GM12878 (cell line): ENCODE data around the gene ADAMTS13. TPM values are rescaled to one million over a fixed set of nuclear protein-coding genes. Genes with fewer than 3 reads are reported as not detected.

ENCODE experiments used
- ATAC-seq: fragments of 200-7000 bp; cut with Tn5 transposase; 3 replicates; pipeline ENCODE4 v1.9.1; 2020; ENCODE audit warnings: mild to moderate bottlenecking, moderate library complexity
- BruUV-seq: library from RNA; stranded (reverse); fragments of 400-500 nt; replicated peaks from 2 replicates; lab custom pipeline; 2021; lab: Mats Ljungman, UMichigan
- CTCF ChIA-PET: fragments of 300-600 bp; sonication (Branson Sonifier 250); formaldehyde crosslinking; extraction: SDS; loops from one replicate; lab custom pipeline; 2021; ENCODE audit warnings: inconsistent platforms; lab: Yijun Ruan, JAX
- POLR2A ChIA-PET: fragments of 350-600 bp; formaldehyde crosslinking; extraction: SDS; loops from one replicate; lab custom pipeline; 2021; ENCODE audit warnings: inconsistent platforms; lab: Charles Lee
- RAD21 ChIA-PET: fragments of 300-600 bp; sonication (Branson Sonifier 250); formaldehyde crosslinking; loops from one replicate; lab custom pipeline; 2023; ENCODE audit warnings: antibody characterized with exemption; ENCODE audit not compliant: unreplicated experiment; lab: Charles Lee
- SMC1A ChIA-PET: fragments of 300-600 bp; sonication (Branson Sonifier 250); formaldehyde crosslinking; loops from one replicate; lab custom pipeline; 2023; ENCODE audit not compliant: unreplicated experiment, uncharacterized antibody; lab: Charles Lee
- DNase-seq: peaks from one replicate; pipeline ENCODE4 v3.0.0-alpha.2; 2011; ENCODE audit warnings: low read depth, low spot score
- FAIRE-seq: peaks from 3 replicates; lab custom pipeline; 2011; peaks lifted over from hg19 to GRCh38; lab: Jason Lieb, UNC
- H2AFZ ChIP-seq: 2 replicates; pipeline ENCODE4 v1.6.0; 2011; ENCODE audit warnings: low read depth, low read length, control low read depth; ENCODE audit not compliant: control insufficient read depth
- H3K27ac ChIP-seq: 2 replicates; pipeline ENCODE4 v1.5.1; 2011; ENCODE audit warnings: control low read depth; ENCODE audit not compliant: control insufficient read depth, insufficient read depth
- H3K27me3 ChIP-seq, 2 experiments: replicated peaks in 1 of 2; 2 replicates each; pipeline versions ENCODE4 v1.6.0 to v1.6.1; 2011; ENCODE audit warnings: low read length in 1 of 2; ENCODE audit not compliant: control insufficient read depth in 2 of 2, insufficient read depth in 2 of 2
- H3K36me3 ChIP-seq, 2 experiments: 2 replicates each; pipeline ENCODE4 v1.5.1; 2011; ENCODE audit warnings: low read length in 1 of 2; ENCODE audit not compliant: control insufficient read depth in 2 of 2, insufficient read depth in 2 of 2
- H3K4me1 ChIP-seq: 2 replicates; pipeline ENCODE4 v1.6.1; 2011; ENCODE audit warnings: mild to moderate bottlenecking, low read length, moderate library complexity, mixed read lengths; ENCODE audit not compliant: control insufficient read depth, insufficient read depth
- H3K4me2 ChIP-seq: 2 replicates; pipeline ENCODE4 v1.6.0; 2011; ENCODE audit warnings: control low read depth; ENCODE audit not compliant: control insufficient read depth, insufficient read depth
- H3K4me3 ChIP-seq: fragments of 200-600 bp; sonication (generic); 2 replicates; pipeline ENCODE4 v1.5.1; 2016
- H3K79me2 ChIP-seq: 2 replicates; pipeline ENCODE4 v1.6.0; 2011; ENCODE audit warnings: low read length; ENCODE audit not compliant: control insufficient read depth, insufficient read depth
- H3K9ac ChIP-seq: 2 replicates; pipeline ENCODE4 v1.8.0; 2011; ENCODE audit warnings: low read length, control low read depth, mixed read lengths; ENCODE audit not compliant: control insufficient read depth, insufficient read depth
- H3K9me3 ChIP-seq: replicated peaks from 3 replicates; pipeline ENCODE4 v1.5.1; 2011; ENCODE audit warnings: mild to moderate bottlenecking, low read length; ENCODE audit not compliant: control insufficient read depth, insufficient read depth
- H4K20me1 ChIP-seq: 2 replicates; pipeline ENCODE4 v1.6.0; 2011; ENCODE audit not compliant: control insufficient read depth, insufficient read depth
- ATF7 ChIP-seq: fragments of 450-650 bp; IDR thresholded peaks from 2 replicates; pipeline ENCODE4 v1.6.1; 2016; ENCODE audit warnings: low read depth, mild to moderate bottlenecking
- CREB1 ChIP-seq: IDR thresholded peaks from 2 replicates; pipeline ENCODE4 v1.6.1; 2012; ENCODE audit warnings: low read depth, mild to moderate bottlenecking, inconsistent platforms
- DPF2 ChIP-seq: fragments of 450-650 bp; IDR thresholded peaks from 2 replicates; pipeline ENCODE4 v1.6.1; 2017; ENCODE audit warnings: mild to moderate bottlenecking
- IKZF1 ChIP-seq: fragments of 450-650 bp; conservative IDR thresholded peaks from 2 replicates; pipeline ENCODE4 v1.6.1; 2017; ENCODE audit warnings: antibody characterized with exemption, mild to moderate bottlenecking
- POLR2A ChIP-seq: IDR thresholded peaks from 2 replicates; pipeline ENCODE4 v1.6.1; 2011; ENCODE audit warnings: low read depth, mild to moderate bottlenecking, low read length
- TARDBP ChIP-seq: IDR thresholded peaks from 2 replicates; pipeline ENCODE4 v1.6.1; 2016; ENCODE audit warnings: borderline replicate concordance
- WGBS: methylation state at CpG from one replicate; pipeline ENCODE4 v1.1.6; 2016; ENCODE audit warnings: low lambda C conversion rate; ENCODE audit not compliant: insufficient replicate concordance, insufficient coverage; ENCODE audit errors: missing lambda C conversion rate; 5-methylcytosine and 5-hydroxymethylcytosine counted together
- in situ Hi-C: fragments of 300-500 bp; cut with MboI; formaldehyde crosslinking; loops from 9 replicates; pipeline ENCODE4 v1.14.3; 2018; ENCODE audit warnings: mixed read lengths
- intact Hi-C: fragments of 100-400 bp; cut with micrococcal nuclease; formaldehyde crosslinking; loops from one replicate; pipeline ENCODE4 v1.14.2; 2022; ENCODE audit not compliant: unreplicated experiment
- polyA plus RNA-seq, 11 experiments: library from polyadenylated mRNA; depleted of rRNA in 4 of 11; unstranded in 6 of 11; stranded (reverse) in 5 of 11; fragments of >200 nt; fragmentation: Nextera tagmentation in 4 of 11; fragmentation: Illumina TruSeq in 1 of 11; extraction: Ambion mirVana in 4 of 11; extraction: Trizol in 1 of 11; gene quantifications; 1 replicate in 1 of 11; 2 replicates in 10 of 11; pipeline versions ENCODE4 v1.2.1 to v1.2.3, GENCODE V29; 2011 to 2016; ENCODE audit warnings: inconsistent platforms in 2 of 11, missing spikeins in 2 of 11, low read depth in 1 of 11
- total RNA-seq, 4 experiments: library from RNA; depleted of rRNA in 3 of 4; stranded (reverse); fragments of >200 nt in 3 of 4; fragmentation: Illumina TruSeq in 1 of 4; extraction: Trizol in 1 of 4; gene quantifications; 2 replicates each; pipeline versions ENCODE4 v1.2.1 to v1.2.3, GENCODE V29; 2013 to 2021

ADAMTS13 gene
- total and polyA plus RNA-seq, 10 of the 15 experiments (the other 5 are each of a cell fraction or from before 2014, with no cell fraction given), result 0.08 to 2.4 (median 0.28) TPM

GRCh38 chr9:133472753-133473378, 50.7 kb downstream of the ADAMTS13 start:
- H4K20me1 ChIP-seq, result peaks cover 3% of the 10 kb centered on the region; the same call in 1 of the 2 replicates
- peaks cover 20% of the 10 kb centered on the region for H3K79me2 ChIP-seq
- no peaks in the 10 kb centered on the region for H3K9me3 ChIP-seq
- over 99% methylated on average over 18 of the region's 19 CpGs for WGBS
- no peaks in the 10 kb centered on the region for H3K27me3 ChIP-seq
- in situ Hi-C loops, result no loop called here
- no peak overlapping the region for H3K9ac ChIP-seq
- H3K27ac ChIP-seq, result no peak overlapping the region
- SMC1A ChIA-PET, result no interaction called here
- RAD21 ChIA-PET, result no interaction called here
- POLR2A ChIA-PET, result no interaction called here
- TF ChIP-seq IKZF1, result no peak
- no peak for TF ChIP-seq TARDBP
- TF ChIP-seq ATF7, result no peak
- no peak for TF ChIP-seq CREB1
- H3K4me2 ChIP-seq, result no peak overlapping the region
- H3K36me3 ChIP-seq, result peaks cover 9 to 24% of the 10 kb centered on the region in 2 experiments; a peak in 3 of 4 replicates
- BruUV-seq, result no TSS peak
- H3K4me1 ChIP-seq, result peaks cover 15% of the 10 kb centered on the region
- CTCF ChIA-PET, result no interaction called here
- FAIRE-seq (no peak), DNase-seq (no peak), ATAC-seq (no peak)
- H3K4me3 ChIP-seq, result no peak overlapping the region
- intact Hi-C loops, result no loop called here
- no peak overlapping the region for H2AFZ ChIP-seq

DNA sequence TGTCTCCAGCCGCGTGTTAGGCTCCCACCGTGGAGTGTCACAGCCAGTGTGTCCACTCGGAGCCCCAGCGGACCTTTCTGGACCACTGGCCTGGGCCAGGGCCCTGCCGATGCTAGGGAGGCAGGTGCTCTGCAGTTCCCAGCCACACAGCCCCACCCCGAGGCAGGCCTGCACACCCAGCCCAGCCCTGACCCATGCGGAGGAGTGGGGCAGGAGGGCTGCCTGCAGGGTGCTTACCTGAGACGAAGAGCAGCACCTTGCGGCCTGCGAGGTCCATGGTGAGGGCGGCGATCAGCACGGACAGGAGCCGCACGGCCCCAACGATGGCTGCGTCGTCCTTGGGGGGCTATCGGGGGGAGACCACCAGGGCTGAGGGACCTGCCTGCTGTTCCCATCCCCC, 51.6 kb downstream of the ADAMTS13 start:
- H3K4me1 ChIP-seq, result peaks cover 15% of the 10 kb centered on the region
- H3K36me3 ChIP-seq, result peaks cover 9 to 24% of the 10 kb centered on the region in 2 experiments; a peak in 3 of 4 replicates
- ChIA-PET CTCF (no interaction called here), POLR2A (no interaction called here), SMC1A (no interaction called here), RAD21 (no interaction called here)
- no peak overlapping the region for H3K4me3 ChIP-seq
- no peak overlapping the region for H3K4me2 ChIP-seq
- WGBS, result 95% methylated on average over 19 of the region's 20 CpGs
- H4K20me1 ChIP-seq, result peaks cover 3% of the 10 kb centered on the region; the same call in 1 of the 2 replicates
- no peak overlapping the region for H3K27ac ChIP-seq
- H3K9ac ChIP-seq, result no peak overlapping the region
- FAIRE-seq (no peak), DNase-seq (no peak), ATAC-seq (no peak)
- in situ Hi-C loops, result no loop called here
- no peaks in the 10 kb centered on the region for H3K9me3 ChIP-seq
- intact Hi-C loops, result no loop called here
- peak; percentile 47 for TF ChIP-seq POLR2A
- TF ChIP-seq DPF2, result no peak
- H2AFZ ChIP-seq, result no peak overlapping the region
- no TSS peak for BruUV-seq
- no peaks in the 10 kb centered on the region for H3K27me3 ChIP-seq
- peaks cover 29% of the 10 kb centered on the region for H3K79me2 ChIP-seq
